Vagina (tissue), 2 donors: ENCODE measurements around the gene LILRB3.

Experiments
- CTCF ChIP-seq, 3 experiments: fragments of 450-650 bp in 2 of 3; fragments of 200-600 bp in 1 of 3; sonication (generic) in 1 of 3; IDR thresholded peaks; one replicate each; pipeline ENCODE4 v1.5.1; 2017 to 2019; ENCODE audit warnings: antibody characterized with exemption in 3 of 3, mild to moderate bottlenecking in 2 of 3, moderate library complexity in 2 of 3
- POLR2A ChIP-seq, 2 donors: fragments of 450-650 bp; IDR thresholded peaks; one replicate each; pipeline ENCODE4 v1.6.1; 2017; ENCODE audit warnings: antibody characterized with exemption in 2 of 2, mild to moderate bottlenecking in 2 of 2, moderate library complexity in 2 of 2

- TF ChIP-seq CTCF (IDR thresholded peaks at IDR 0.05) (no peak), POLR2A (IDR thresholded peaks at IDR 0.05) (no peak)
These were observed 34.5 kb downstream of the LILRB3 start for GRCh38 chr19:54188215-54188871.
